HG03045 (cell line): ENCODE measurements around the gene BHLHA15.

Experiments used
- ATAC-seq: cut with Tn5 transposase; IDR thresholded peaks from one replicate; pipeline ENCODE4 v1.9.1; 2021; ENCODE audit warnings: mild to moderate bottlenecking, moderate library complexity; ENCODE audit not compliant: unreplicated experiment

Gene BHLHA15

GRCh38 chr7:98206451-98207330 lies 4.5 kb upstream of the BHLHA15 start:
- no peak for ATAC-seq

DNA sequence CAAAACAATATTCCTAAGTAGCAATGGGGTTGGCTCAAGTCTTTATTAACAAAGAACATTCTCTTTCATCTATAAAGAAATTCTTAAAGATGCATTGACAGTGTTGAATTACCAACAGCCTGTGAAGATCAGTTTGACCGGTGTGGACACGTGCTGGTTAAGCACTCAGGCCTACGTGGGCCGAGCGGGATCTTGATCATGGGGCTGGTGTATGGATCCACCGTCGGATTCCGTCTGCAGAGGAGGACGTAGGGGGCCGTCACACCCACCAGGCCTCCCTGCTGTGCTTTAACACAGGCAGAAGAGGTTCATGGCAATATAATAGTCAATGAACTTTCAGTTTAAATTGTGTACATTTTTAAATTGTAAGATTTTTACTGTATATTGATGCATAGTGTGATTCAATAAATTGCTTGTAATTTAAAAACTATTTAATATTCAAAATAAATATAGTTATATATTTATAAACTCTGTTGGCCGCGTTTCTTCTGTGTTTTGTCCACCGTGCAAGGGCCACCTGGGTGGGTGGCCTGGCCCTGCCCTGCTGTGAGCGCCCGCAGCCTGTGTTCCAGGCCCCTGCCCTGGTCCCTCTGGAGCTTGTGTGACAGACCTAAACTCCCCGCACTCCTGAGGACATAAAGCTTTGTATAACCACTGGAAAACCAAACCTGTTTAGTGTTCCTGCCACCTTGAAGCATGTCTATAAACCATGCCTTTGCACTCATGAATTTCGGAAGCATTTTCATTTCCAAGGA lies 1.9 kb upstream of the BHLHA15 start:
- no peak for ATAC-seq

GRCh38 chr7:98210513-98211220 lies 572 bp upstream of the BHLHA15 start:
- no peak for ATAC-seq

DNA sequence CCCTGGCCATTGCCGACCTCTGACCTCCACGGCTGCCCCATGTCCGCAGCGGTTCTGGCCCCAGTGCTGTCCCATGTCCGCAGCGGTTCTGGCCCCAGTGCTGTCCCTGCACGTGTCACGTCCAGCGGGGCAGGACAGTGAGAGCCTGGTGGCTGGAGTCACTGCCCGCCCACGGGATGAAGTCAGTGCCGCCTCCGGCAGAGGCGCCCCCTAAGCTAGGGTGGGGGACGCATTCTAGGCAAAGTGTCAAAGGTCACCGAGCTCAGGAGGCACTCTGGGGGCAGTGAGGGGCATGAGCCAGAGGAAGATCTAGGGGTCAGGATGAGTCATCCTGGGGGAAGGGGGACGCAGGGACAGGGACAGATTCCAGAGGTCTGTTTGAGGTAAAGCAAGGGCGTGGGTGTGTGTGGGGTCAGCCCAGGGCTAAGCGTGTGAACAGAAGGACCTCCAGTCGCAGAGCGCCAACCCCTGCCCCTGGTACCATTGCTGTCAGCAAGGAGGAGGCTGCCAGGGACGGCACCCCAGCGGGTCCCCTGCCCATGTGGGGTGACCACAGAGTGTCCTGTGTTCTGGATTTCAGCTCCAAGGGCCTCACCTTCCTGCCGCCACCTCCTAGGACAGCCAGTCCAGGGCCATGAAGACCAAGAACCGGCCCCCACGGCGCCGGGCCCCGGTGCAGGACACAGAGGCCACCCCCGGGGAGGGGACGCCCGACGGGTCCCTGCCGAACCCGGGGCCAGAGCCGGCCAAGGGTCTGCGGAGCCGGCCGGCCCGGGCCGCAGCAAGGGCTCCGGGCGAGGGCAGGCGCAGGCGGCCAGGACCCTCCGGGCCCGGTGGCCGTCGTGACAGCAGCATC lies 665 bp downstream of the BHLHA15 start:
- ATAC-seq, result peak; percentile 8

GRCh38 chr7:98212532-98213041 lies 1.3 kb downstream of the BHLHA15 start:
- ATAC-seq, result no peak

DNA sequence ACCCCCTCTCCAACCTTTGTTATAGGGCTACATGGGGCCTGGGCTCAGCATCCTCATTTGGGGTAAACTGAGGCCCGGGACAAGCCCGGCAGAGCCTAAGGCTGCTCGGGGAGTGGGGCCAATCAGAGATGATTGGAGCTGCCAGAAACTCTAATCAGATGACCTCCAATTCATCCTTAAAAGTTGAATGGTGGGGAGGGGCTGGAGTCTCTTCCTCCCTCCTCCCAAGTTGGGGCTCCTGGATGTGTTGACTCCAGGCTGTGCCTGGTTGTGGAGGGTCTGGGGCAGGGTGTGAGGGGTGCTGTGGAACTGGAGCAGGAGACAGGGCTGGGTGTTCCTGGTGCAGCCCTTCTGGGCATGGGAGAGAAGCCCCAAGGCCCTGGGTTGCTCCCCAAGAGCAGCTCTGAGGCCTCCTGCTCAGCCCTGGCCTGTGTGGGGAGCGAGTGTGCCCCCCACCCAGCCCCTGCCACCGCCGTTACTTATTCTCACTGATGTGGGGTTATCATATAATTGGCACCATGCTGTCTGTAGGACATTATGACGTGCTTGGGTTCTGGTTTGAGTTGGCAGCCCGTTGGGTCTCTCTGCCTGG lies 2.2 kb downstream of the BHLHA15 start:
- ATAC-seq, result no peak

DNA sequence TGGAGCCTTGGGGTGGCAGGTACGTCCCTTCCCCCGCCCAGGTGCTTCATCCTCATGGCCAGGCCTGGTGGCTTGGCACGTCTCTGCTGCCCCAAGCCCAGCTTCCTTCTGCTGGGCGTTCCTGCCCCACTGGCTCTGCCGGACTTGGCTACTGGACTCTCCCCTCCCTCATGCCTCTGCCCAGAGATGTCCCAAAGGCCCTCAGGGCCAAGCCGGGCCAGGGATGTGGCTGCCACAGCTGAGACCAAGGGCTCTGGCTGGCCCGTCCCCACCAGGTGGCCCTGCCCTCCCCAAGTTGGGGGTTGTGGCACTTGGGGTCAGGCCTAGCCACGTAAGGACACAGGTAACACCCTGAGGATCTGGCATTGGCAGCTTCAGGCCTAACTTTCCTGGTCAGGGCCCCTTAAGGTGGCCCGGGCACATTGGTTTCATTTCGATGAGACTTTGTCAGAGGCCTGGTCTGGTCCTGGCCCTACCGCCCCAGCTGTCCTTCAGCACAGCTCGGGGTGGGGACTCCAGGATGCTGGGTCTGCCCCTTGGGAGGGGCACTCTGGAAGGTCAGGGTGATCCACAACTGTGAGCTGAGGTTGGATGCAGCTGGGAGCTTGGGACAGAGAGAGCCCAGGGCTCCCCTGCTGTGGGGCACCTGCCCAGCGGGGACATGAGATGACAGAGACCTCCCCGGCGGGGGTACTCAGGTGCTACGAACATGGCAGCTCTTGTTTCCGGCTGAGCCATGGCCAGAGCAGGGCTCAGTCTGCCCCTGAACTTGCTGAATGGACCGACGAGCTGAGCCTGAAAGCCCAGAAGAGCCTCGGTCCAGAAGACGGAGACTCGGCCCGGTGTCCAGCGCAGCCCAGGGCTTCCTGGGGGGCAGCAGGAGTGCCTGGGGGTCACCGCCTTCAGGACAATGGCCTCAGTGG lies 2.9 kb downstream of the BHLHA15 start:
- no peak for ATAC-seq

DNA sequence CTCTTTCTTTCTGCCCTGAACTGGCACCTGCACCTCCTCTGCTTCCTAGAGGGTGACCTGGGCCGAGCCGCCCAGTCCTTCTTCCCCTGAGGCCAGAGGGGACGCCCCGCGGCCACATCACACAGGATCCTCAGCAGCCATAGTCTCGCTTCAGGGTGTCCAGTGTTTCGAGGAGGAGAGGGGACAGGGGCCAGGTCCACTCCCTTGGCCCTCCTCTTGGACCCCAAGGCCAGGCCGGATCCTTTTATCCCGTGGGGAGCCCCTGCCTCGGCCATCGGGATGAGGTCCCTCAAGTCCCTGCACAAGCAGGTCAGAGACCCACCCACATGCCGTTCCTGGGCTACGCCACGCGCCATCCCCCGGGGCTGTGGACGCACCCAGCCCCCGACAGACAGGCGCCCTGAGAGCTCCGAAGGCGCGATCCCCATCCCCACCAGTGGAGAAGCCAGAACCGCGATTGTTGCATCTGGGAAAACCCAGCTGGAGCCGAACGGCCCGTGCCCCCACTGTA lies 3.6 kb downstream of the BHLHA15 start:
- ATAC-seq, result no peak

DNA sequence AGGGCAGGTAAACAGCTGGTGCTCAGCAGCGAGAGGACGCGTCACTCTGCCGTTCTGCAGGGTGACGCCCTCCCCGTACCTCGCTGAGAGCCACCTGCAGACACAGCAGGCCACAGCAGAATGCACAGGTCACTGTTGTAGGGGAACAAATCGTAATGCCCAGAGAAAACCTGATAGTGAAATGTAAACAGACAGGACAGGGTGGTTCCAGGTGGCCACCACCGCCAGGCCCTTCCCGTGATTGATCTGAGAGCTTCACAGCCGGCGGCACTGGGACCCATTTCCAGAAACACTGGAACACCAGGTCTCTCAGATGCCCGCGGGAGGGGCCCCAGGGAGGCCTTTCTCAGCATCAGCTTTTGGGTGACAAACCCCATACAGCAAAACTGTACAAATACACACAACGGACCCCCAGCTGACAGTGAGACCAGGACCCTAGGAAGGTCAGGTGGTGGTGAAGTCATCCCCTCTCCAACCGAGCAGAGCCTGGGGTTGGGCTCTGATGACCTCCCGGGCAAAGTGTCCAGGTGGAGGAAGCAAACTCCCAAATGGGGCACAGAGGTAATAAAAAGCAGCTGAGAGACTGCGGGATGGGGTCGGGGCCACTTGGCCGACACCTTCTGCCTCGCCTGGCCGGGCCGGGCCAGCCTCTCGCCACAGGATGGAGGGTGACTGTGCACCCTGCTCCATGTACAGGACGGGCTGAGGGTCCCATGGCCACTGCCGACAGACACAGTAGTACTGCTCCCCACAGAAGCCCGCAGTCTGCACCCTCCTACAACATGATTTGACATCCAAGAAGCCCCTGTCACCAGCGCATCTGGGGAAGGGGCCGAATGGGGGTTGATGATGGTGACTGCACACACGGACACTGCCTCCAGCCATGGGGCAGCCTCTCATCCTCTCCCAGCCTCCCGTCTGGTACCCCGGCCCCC lies 4.6 kb downstream of the BHLHA15 start:
- ATAC-seq, result no peak

DNA sequence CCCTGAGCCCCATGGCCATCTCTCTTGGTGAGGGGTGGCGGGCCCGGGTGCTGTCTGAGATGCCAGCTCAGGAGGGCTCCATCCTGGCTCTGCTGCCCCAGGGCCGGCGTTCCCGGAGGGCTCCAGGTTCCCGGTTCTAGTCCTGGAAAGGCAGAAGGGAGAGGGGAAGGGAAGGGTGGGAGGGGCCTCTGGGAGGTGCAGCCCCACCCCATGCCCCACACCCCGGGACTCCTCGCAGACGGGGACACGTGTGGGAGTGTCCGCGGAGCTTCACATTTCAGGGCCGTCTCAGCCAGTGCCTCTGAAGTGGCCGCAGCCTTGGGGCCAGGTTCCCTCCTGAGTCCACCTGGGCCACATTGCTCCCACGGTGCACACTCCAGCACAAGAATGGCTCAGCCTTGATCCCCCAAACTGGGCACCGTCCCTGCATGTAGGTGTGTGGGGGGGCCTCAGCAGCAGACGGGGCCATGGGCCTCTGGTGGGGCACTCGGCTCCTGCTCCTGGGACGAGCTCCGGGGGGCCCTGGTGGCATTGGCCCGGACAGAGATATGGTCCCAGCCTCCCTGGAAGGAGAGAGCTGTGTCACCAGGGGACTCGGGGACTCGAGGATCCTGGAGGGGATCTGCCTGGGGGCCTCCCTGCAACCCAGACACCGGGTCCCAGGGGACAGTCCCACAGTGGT lies 5.8 kb downstream of the BHLHA15 start:
- ATAC-seq, result no peak

- ATAC-seq, result no peak
These were observed 6.7 kb downstream of the BHLHA15 start for GRCh38 chr7:98217623-98218582.

DNA sequence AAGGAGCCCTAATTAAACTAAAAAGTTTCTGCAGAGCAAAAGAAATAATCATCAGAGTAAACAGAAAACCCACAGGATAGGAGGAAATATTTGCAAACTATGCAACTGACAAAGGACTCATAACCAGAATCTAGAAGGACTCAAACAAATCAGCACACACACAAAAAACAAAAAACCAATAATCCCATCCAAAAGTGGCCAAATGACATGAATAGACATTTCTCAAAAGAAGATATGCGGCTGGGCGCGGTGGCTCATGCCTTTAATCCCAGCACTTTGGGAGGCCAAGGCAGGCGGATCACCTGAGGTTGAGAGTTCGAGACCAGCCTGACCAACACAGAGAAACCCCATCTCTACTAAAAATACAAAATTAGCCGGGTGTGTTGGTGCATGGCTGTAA lies 8.1 kb downstream of the BHLHA15 start:
- ATAC-seq, result peak; percentile 31

- ATAC-seq, result no peak
These were observed 10.6 kb downstream of the BHLHA15 start for GRCh38 chr7:98221611-98222532.

DNA sequence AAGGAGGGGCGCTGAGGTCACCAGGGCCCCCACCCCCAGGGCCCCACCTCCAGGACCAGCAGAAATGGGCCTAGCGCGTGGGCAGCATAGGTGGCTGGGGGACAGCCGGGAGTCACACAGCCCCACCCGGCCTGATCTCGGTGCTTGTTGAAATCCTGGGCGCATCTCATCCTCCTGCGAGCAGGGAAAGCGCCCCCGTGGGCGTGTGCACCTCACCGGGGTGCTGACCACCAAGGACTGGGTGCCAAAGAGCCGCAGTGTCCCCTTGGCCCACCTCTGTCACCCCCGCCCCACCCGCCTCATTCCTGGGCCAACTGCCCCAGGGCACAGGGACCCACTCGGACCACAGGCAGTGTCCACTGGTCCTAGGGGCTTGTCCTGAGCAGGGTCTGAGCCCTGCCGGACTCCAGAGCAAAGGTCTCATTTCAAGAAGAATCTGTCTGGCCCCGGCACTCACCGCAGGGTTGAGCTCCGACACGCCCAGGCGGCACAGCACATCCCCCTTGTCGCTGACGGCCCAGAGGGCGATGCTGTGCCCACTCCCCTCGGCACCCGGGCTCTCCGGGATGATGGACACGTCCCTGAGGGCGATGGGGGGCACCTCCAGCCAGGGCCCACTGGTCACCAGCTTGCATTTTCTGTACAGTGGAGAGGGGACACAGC lies 11.4 kb downstream of the BHLHA15 start:
- no peak for ATAC-seq
